Measurements from ENCODE around the gene OCIAD2. TPM values are rescaled to one million over a fixed set of nuclear protein-coding genes. Genes with fewer than 3 reads are reported as not detected.

OCIAD2 gene
- total RNA-seq: 29.7 and 33.4 TPM in 2 replicates
- long read RNA-seq, transcript OCIAD2-205 (7 exons, 1,163 nt): major isoform, 9 of 11 reads
- long read RNA-seq, partial matches to known transcripts: 0 of 11 reads
- long read RNA-seq, other reads (novel, unspliced or antisense): 1 of 11 reads

GRCh38 chr4:48906206-48907173 is at the start of gene OCIAD2:
Gene OCIAD2 (minus strand): TSS chr4:48906774. CDS start chr4:48904549, 2,225 bp downstream.
- H3K9me3 Mint-ChIP-seq: peaks cover 3% of the 10 kb centered on the region
- H3K27me3 Mint-ChIP-seq (ENCODE audit: low read depth): no peaks in the 10 kb centered on the region
- peak within 1 kb of the TSS; percentile 95 for H3K4me3 Mint-ChIP-seq

GRCh38 chr4:48954314-48954713 is 47.7 kb upstream of the OCIAD2 start:
- H3K27me3 Mint-ChIP-seq (ENCODE audit: low read depth): peaks cover 23% of the 10 kb centered on the region
- H3K9me3 Mint-ChIP-seq: peaks cover 3% of the 10 kb centered on the region
- H3K27ac Mint-ChIP-seq (ENCODE audit: unreplicated experiment): no peak overlapping the region
- no peak for DNase-seq (ENCODE audit: low read depth, low spot score)
- H3K36me3 Mint-ChIP-seq (ENCODE audit: low read depth): no peaks in the 10 kb centered on the region
- H3K4me3 Mint-ChIP-seq: no peak overlapping the region
- peaks cover 7% of the 10 kb centered on the region for H3K4me1 Mint-ChIP-seq
- no peak for TF ChIP-seq CTCF (conservative IDR thresholded peaks at IDR 0.05)

More at GRCh38 chr4:48906206-48907173, at the start of gene OCIAD2:
- DNase-seq (ENCODE audit: low read depth, low spot score): peak; percentile 32
- H3K4me1 Mint-ChIP-seq: peaks cover 23% of the 10 kb centered on the region
- peak within 1 kb of the TSS; percentile 78 for H3K27ac Mint-ChIP-seq (ENCODE audit: unreplicated experiment)
- no peak for TF ChIP-seq CTCF (conservative IDR thresholded peaks at IDR 0.05)
- peaks cover 2% of the 10 kb centered on the region for H3K36me3 Mint-ChIP-seq (ENCODE audit: low read depth)

GRCh38 chr4:48949518-48950219 is 43.1 kb upstream of the OCIAD2 start:
- peaks cover 3% of the 10 kb centered on the region for H3K27me3 Mint-ChIP-seq (ENCODE audit: low read depth)
- no peak for TF ChIP-seq CTCF (conservative IDR thresholded peaks at IDR 0.05)
- no peak overlapping the region for H3K27ac Mint-ChIP-seq (ENCODE audit: unreplicated experiment)
- peaks cover 7% of the 10 kb centered on the region for H3K4me1 Mint-ChIP-seq
- peaks cover 3% of the 10 kb centered on the region for H3K9me3 Mint-ChIP-seq
- no peak for DNase-seq (ENCODE audit: low read depth, low spot score)
- H3K36me3 Mint-ChIP-seq (ENCODE audit: low read depth): no peaks in the 10 kb centered on the region
- H3K4me3 Mint-ChIP-seq: no peak overlapping the region

GRCh38 chr4:48949086-48949485 is 42.5 kb upstream of the OCIAD2 start:
- H3K27ac Mint-ChIP-seq (ENCODE audit: unreplicated experiment): no peak overlapping the region

More at GRCh38 chr4:48949086-48949485, 42.5 kb upstream of the OCIAD2 start:
- no peak for TF ChIP-seq CTCF (conservative IDR thresholded peaks at IDR 0.05)
- no peak overlapping the region for H3K4me3 Mint-ChIP-seq
- no peaks in the 10 kb centered on the region for H3K36me3 Mint-ChIP-seq (ENCODE audit: low read depth)
- peaks cover 3% of the 10 kb centered on the region for H3K4me1 Mint-ChIP-seq
- no peak for DNase-seq (ENCODE audit: low read depth, low spot score)
- peaks cover 3% of the 10 kb centered on the region for H3K9me3 Mint-ChIP-seq
- H3K27me3 Mint-ChIP-seq (ENCODE audit: low read depth): peaks cover 3% of the 10 kb centered on the region
